MV-4-11 (cell line): ENCODE measurements around the gene RAC3.

Source experiments
- DNase-seq: peaks from one replicate; lab custom pipeline; 2025; lab: John Stamatoyannopoulos, UW

The RAC3 gene

GRCh38 chr17:82012640-82013295 lies 18.7 kb upstream of the RAC3 start:
- no peak for DNase-seq

- no peak for DNase-seq
Measured at GRCh38 chr17:82013341-82013740, 18.1 kb upstream of the RAC3 start.

DNA sequence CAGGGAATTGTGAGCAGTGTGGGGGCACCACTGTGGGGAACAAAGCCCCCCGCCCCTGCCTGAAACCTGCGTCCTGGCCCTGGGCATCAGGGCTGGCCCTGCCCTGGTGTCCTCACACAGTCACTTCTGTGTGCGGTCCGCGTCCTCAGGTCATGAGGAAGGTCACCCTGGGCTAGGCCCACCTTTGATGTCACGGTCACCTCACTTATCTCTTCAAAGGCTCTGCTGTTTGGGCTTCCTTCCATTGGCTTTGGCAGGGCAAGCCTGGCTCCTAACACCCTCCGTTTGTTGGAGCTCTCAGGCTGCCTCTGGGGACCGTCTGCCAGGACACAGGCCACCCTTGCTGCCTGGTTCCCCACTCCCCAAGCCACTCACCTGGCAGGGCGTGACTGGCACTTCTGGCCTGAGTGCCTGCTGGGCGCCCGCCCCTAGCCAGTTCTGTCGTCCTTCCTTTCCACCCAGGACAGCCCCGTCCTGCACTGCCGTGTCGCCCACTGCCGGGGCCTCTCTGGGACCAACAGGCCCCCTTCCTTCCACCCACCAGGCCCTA lies 17.6 kb upstream of the RAC3 start:
- DNase-seq = no peak

- no peak for DNase-seq
Measured at GRCh38 chr17:82014432-82014831, 17.0 kb upstream of the RAC3 start.

DNA sequence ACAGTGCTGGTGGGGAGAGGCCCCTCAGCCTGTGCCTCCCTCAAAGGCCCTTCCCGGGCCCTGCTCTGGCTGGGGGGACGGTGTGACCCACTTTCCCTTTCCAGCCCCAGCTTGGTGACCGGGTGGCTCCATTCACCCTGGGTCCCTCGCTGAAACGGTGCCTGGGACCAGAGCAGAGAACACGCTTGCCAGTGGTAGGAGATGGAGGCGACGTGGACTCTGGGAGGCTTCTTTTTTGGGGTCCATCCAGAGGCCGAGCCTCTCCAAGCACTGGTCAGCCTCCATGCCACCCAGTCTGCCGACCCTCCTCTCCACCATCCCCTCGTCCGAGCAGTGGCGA lies 16.5 kb upstream of the RAC3 start:
- no peak for DNase-seq

DNA sequence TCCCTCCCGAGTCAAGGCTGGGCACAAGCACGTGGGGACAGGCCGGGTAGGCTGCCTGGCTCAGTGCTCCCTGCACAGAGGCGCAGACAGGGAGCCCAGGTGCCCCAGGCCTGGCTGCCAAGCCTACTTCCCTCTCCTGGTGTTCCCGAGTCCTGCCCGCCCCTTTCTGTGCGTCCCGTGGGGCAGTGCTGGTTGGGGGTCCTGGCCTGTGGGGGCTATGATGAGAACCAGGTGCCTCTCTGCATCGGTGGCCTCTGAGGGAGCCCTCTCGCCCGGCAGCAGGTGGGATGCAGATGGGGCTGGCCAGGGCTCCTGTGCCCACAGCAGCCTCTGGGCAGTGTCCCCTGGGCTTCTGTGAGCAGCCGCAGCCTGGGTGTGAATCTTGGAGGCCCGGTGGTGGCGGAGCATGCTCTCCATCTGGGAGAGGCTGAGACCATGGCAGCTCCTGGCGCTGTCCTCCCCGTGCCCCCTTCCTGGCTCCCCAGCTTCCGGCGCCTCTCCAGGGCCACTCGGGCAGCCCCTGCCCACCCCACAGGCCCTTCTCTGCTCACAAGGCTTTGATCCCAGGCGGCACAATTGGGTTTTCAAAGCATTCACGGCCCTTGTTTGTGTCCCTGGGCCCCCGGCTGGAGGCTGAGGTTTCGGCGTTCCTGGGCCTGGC lies 16.0 kb upstream of the RAC3 start:
- DNase-seq = no peak

GRCh38 chr17:82016061-82016874 lies 15.2 kb upstream of the RAC3 start:
- DNase-seq = no peak

DNA sequence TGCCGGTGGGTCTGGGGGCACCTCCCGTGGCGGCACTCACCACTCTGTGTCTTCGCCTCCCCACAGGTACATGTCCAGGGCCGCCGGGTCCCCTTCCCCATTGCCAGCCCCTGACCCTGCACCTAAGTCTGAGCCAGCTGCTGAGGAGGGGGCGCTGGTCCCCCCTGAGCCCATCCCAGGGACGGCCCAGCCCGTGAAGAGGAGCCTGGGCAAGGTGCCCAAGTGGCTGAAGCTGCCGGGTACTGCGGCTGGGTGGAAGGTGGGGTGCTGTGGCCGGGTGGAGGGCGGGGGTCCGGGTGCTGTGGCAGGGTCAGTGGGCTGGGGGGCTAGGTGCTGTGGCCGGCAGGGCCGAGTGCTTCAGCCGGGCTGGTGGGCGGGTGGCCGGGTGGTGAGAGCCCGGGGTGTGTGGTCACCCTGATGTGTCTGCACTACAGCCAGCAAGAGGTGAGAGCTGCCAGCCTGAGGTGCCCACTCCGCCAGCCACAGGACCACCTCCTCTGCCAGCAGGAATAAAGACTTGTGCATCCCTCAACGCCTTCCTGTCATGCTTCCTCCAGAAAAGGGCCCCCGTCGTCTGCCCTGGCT lies 14.5 kb upstream of the RAC3 start:
- no peak for DNase-seq

DNA sequence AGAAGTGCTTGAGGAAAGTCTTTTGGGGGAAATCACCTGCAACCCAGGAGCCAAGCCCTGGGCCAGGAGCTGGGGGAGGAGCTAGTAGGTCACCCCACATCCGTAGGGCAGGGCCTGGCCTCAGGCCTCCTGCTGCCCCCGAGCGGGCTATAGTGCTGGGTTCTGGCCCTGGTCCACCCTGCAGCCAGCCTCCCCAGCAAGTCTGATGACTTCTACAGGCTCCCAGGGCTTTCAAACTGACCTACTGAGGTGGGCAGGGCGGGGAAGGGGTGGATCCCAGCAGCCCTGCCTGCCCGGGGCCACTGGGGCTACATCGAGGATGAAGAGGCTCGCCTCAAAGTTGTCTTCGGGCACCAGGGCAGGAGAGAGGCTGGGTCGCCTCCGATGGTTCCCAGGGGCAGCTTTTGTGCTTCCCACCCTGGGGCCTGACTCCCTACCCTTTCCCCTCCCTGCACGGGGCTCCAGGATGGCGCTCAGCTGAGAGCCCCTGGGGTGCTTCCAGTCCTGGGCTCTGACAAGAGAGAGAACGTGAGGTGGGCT lies 13.8 kb upstream of the RAC3 start:
- no peak for DNase-seq

GRCh38 chr17:82018152-82018988 lies 13.1 kb upstream of the RAC3 start:
- DNase-seq = no peak

DNA sequence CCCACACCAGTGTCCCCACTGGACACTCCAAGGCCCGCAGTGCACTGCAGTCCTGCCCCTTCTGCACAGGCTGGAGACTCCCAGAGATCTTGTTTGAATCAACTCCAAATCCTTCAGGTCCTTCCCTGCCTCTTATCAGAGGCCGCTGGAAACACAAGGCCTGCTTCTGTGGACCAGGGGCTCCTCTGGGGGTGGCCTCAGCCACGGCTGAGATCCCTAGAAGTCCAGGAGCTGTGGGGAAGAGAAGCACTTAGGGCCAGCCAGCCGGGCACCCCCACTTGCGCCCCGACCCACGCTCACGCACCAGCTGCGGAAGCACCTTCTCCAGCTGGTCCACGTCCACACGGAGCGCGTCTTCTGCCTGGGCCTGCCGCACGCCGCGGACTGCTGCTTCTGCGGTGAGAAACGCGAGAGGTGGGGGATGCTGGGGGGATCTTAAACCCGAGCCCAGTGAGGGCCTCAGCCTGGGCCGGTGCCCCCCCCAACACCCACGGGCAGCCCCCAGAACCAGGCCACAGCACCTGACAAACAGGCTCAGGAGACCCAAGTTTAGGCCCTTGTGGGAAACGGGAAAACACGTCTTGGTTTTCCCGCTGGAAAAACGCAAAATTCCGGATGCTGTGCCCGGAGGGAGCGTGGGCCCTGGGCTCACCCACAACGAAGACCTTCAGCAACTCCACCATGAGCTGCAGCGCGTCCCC lies 12.3 kb upstream of the RAC3 start:
- DNase-seq = no peak

GRCh38 chr17:82019690-82020571 lies 11.5 kb upstream of the RAC3 start:
- peak; percentile 33 for DNase-seq

GRCh38 chr17:82020572-82021106 lies 10.8 kb upstream of the RAC3 start:
- DNase-seq = no peak

DNA sequence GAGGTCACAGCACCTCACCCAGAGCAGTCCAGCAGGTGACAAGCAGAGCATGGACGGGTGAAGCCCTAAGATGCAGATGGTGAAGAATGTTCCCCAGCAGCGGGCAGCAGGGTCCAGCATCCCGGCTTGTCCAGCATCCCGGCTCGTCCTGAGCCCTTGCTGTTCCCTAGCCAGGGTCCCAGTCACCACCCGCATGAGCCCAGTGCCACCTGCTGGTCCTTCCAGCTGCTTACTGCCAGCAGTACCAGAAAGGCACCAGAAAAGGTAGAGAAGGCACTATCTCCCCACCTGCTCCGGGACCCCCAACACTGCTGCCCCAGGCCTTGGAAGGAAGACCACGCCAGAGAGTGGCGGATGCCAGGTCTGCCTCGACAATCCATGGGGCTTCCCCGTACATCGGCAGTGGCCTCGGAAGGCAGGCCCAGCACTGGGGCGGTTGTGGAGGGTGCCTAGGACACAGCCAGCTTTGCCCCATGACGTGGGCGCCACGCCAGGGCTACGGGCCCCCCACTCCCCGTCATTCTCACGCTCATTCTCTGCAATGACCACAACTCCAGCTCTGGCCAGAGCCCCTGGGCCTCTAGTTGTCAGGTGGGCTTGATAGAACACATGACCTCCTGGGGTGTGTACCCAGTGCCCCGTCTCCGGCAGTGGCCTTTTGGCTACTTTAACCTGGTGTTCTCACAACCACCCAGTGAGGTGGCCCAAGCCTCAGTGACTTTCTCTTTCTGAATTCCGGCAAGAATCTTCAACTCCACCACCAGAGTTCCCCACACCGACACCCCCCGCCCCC lies 10.2 kb upstream of the RAC3 start:
- DNase-seq = peak; percentile 31

- DNase-seq = no peak
Measured at GRCh38 chr17:82021900-82022309, 9.6 kb upstream of the RAC3 start.

DNA sequence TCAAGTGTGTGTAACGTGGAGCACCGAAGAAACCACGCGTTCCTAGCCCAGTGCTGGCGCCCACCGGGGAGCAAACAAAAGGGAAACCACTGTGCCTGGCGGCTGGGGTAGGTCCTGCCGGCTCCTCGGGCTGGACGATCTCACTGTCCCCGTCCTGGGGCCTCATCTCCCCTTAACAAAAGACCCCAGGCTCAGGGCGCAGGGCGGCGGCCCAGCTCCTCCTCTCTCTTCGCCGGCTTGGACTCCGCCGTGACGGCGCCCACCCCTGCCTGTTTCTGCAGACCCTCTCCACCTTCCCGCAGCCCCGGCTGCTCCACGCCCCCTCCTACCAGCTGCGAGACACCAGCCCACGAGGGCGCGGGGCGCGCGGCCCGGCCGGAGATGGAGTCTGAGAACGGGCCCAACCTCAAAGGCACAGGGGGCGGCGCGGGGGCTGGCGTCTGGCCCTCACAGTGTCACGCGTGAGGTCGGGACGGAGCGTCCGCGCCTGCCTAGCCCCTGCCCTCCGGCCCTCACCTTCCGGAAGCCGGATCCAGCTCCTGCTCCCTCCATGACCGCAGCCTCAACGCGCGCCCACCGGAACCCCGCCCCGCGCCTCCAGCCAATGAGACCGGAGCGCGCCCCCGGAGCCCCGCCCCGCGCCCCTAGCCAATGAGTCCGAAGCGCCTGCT lies 9.0 kb upstream of the RAC3 start, which contains the start of gene CENPX:
CENPX (minus strand) TSS at position 569 of the 671 bp plus-strand sequence; CDS start at position 552, 17 bp downstream.
- DNase-seq = no peak

DNA sequence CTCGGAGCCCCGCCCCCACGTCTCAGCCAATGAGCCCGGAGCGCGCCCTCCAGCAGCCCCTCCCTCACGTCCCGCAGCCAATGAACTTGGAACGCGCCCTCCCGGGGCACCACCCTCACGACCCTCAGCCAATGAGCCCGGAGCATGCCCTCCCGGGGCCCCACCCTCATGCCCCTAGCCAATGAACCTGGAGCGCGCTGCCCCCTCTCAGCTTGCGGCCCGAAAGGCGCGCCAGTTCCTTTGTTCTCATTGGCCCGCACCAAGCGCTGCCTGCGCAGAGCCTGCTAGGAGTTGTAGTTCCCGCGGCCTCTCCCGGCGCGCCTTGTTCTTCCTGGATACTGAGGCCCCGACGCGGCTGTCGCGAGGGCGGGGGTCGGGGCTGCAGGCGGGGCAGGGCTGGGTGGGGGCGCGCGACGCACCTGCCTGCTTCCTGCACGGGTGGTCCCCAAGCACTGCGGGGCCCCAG lies 8.5 kb upstream of the RAC3 start, which contains the start of gene LRRC45:
LRRC45 (plus strand) TSS at position 325 of the 466 bp plus-strand sequence. CDS start 339 bp downstream, outside the sequence.
- peak; percentile 99 for DNase-seq
